HG02678 (cell line): Measurements from ENCODE around the gene NALCN.

Experiments used
- ATAC-seq: cut with Tn5 transposase; IDR thresholded peaks from one replicate; pipeline ENCODE4 v1.9.1; 2021; ENCODE audit warnings: mild to moderate bottlenecking, moderate library complexity; ENCODE audit not compliant: unreplicated experiment

NALCN gene

DNA sequence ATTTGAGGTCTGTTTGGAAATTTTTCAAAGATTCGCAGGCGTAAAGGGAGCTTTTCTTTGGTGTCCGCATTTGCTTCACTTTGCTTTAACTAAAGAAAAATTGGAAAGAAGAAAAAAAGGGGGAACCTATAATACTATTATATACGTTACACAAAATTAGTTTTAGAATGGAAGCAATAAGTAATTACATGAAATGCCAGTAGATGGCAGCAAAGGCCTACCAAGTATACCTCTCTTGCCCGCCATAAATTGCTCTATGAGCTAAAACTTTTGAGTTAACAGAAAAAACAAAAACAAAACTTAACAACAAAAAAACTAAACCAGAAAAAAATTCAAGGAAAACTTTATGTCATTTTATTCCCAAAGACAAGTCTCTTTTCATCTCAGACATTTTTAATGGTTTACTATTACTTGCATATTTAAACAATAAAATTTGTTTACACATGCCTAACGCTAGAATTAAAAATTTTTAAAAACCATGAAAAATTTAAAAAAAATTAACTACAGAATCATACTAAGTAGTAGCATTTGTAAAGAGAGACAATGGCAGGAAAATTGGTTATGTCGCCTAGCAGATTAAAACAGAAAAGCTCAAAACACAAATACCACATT lies 271.4 kb downstream of the NALCN start:
- peak; percentile 80 for ATAC-seq

DNA sequence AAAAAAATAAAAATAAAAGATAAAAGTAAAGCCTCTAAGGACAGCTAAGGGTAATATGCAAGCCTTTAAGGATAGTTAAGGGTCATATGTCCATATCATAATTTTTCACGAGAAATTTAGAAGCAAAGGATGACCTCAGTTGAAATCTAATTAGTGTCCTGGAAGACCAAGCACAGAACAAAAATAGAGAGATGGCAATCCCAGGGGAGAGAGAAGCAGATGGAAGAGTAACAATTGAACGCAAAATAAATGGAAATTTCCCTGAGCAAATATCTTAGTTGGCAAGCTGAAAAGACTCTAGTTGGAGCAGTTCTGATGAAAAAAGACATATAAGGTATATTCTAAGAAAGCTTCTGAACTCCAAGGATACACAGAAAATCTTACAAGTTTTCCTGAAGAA lies 275.4 kb downstream of the NALCN start:
- ATAC-seq, result no peak

DNA sequence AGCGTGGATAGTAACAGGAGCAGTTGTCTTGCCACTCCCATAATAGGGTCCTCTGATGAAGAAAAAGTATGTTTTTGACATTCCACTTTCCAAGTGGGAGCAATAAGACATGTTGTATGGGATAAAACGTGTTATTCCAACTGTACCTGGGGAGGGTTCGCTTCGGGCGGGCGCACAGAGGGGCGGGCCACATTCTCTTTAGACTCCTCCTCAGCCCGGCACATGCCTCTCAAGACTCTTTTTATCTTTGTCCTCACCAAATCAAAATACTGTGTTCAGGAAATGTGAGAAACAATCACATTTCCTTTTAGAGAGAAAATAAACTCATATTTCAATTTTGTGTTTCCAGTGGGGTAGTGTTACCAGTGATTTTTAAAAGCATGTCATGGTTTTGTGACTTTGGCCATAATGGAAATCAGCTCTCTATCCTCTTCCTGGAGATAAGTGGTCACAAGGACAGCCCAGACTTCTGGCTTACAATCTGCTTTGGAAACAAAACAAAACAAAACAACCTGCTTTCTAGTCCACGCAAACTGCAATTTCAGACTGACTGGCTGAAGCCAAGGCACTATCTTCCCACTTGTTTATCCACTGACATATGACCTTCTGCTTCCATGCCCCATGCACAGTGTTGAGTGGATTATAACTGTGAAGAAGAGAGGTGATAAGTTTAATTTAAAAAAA lies 276.1 kb downstream of the NALCN start:
- no peak for ATAC-seq

DNA sequence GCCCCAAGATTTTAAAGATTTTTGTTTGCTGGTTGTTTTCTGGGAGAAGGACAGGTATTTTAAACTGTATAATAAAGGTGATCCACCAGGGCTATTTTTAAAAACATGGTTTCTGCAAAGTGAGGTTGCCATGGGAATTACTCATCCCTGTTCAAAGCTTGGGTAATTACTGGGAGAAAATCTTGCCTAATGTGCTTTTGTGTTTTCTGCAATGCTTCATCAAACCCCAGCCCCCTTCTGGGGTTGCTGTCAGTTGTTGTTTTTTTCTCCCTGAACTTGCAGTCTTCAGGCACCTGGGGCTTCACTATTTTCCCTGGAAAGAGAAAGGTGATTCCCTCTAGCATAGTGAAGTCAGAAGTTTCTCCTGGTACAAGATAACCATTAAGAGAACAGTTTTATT lies 277.2 kb downstream of the NALCN start:
- ATAC-seq, result no peak

DNA sequence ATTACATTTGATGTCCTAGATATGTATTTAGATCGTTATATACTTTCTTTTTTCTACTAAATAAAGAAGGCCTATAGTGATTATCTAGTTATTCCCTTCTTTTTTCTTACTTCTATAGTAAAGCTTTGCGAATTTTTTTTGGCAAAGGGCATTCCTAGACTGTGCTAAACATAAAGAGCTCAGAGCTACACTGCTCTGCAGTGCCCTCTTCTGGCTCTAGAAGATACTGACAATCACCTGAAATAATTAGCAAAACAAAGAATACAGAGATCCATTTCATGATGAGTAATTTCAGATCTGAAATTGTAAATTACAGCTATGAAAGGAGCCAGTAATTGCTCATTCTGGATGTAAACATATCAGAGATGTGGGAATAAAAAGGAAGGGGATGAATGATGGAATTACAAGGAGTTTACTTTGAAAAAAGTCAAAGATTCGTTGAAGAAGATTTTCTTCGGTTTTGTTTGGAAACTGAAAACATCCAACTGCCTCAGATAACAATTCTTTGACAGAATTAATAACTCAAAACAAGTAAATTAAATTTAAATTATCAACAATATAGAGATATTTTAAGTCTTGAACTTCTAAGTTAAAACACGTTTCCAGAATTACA lies 288.5 kb downstream of the NALCN start:
- ATAC-seq, result peak; percentile 86

DNA sequence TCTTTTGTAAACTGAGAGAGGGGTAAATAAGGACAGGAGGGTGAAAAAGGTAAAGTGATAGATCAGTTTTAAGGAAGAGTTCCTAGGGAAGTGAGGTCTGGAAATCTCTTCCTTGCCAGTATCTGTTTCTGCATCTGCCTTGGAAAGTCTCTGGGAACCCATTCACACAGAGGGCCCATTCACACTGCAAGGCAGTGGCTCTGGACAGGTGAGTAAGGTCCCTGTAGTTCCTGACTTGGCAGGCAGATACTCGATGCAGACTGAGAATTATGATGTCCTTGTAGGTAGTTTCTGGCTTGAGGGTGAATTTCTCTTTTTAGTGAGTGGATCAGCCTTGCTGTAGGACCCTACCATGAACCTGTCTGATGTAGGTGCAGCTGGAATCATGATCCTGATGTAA lies 293.3 kb downstream of the NALCN start:
- ATAC-seq, result no peak

DNA sequence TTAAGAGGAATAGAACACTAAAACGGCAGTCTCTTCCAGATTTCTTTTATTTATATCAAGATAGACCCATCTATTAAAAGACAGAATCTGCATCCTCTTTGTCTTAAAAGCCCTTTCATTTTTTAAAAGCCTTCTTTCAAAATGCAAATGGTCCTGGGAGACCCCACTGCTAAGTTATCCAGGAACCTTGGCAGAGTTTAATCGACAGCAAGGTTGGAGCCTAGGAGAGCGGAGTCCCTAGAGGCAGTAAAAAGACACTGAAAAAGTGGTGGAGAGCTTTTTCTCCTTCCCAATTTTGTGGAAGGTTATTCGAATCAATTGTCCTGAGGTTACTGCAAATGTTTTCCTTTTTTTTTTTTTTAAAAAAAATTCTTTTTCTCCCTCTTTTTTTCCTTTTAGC lies 294.7 kb downstream of the NALCN start:
- ATAC-seq, result no peak

DNA sequence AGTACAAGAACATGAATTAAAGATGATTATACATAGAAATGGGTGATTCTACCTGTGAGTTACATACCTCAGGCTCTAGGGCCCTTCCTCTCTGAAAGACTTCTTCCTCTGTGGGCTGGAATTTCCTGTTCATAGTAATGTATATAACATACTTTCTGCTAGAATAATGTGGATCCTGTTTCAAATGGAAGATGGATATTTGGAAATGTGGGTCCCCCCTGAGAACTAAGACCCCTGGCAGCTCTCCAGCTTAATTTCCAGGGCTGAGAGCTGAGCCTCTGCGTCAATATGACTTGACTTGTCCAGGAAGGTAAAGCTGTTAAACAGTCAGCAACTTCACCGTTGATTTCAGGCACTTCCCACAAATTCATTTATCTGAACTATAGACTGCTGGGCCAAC lies 296.3 kb downstream of the NALCN start:
- no peak for ATAC-seq

DNA sequence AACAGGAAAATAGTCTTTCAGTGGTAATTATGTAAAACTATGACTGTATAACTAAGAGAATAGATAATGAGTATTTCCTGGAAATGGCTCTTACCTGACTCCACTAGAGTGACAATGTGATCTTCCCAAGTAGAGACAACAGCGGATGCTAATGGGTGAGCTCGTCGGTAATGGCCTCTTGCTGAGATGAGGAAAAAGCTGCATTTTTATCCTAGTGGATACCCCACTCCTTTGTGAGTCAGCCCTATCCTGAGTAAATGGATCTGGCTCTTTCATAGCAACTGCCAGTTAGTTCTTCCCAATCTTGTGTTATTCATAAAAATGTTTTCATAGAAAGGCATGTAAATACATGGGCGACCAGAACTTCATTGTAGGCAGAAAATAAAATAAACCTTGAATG lies 299.5 kb downstream of the NALCN start:
- no peak for ATAC-seq

DNA sequence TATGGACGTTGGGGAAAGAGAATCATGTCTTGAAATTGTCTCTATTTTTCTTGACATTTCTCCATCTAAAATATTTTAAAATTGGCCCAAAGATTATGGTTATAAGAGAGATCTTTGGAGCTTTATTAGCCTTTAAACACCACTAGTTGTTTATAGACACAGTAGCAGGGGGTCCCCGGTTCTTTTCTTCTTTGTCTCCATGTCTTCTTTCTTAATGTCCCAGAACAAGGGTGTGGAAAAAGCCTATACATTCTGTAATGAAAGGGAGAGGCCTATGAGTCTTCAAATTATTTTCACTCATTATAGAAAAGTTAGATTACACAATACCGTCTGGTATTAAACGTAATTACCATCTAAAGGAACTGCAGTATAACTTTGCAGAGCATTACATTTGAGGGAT lies 300.0 kb downstream of the NALCN start:
- ATAC-seq, result no peak

DNA sequence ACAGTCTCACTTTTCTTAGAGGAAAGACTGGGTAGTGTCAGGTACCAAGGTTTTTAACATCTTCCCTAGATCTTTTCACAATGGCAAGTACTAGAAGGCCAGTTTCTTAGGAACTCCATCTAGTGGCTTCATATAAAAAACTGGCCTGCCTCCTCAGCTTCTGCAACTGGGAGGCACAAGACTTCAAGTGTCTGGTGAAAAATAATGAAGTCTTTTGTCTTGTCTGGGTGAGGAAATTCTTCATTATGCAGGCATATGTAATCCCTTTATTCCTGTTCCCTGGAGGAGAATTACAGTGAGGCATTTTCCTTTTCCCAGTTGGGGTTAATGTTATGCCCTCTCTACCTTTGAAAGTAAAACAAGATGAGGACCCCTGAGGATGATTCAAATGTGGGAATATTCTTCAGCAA lies 300.5 kb downstream of the NALCN start:
- no peak for ATAC-seq

DNA sequence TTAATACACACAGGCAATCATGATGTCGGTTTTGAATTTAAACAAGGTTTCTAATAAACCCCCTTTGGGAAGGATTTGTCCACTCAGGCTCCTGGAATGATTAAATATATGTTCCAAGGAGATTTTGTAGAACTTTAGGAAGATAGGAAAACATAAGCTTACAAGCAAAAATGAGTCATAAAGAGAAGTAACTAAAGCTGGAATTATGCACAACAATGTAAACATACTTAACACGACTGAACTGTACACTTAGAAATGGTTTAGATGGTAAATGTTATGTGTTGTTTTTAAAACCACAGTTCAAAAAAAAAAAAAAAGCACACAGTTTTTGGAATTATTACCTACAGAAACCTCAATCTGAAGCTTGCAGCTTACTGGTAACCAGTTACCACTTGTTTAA lies 304.4 kb downstream of the NALCN start:
- no peak for ATAC-seq

DNA sequence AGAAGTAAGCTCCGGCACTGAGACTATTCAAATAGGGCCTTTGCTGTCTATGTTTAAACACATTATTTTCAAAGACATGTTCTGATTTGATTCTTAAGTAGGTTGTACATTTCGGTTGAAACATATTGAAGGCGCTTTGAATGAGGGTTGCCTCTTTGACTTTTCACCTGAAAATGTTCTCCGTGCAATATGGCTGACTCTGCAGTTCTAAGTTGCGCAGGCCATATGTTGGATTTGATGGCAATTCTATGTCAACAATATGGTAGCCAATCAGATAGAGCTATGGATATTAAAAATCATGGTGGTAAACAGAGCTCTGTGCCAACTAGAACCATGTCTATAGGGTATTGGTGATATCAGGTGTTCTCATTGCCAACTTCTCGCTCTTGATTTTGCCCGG lies 307.3 kb downstream of the NALCN start:
- no peak for ATAC-seq

DNA sequence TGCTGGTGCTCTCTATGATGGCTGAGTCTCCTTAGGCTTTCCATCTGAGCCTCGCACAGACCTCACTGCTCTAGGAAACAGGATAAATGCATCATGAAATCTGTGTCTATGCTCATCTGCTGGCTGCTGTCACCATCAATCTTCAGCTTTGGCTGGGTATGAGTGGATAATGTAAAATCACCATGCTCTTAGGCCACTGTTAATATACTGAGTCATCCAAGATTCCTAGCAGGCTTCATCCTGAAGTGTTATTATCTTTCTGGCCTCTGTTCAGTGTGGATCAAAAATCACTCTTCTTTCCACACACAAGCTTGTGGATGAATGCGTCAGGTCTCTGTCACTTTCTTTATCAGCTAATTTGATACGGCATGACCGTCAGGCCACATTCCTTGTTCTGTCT lies 317.4 kb downstream of the NALCN start:
- ATAC-seq, result no peak

DNA sequence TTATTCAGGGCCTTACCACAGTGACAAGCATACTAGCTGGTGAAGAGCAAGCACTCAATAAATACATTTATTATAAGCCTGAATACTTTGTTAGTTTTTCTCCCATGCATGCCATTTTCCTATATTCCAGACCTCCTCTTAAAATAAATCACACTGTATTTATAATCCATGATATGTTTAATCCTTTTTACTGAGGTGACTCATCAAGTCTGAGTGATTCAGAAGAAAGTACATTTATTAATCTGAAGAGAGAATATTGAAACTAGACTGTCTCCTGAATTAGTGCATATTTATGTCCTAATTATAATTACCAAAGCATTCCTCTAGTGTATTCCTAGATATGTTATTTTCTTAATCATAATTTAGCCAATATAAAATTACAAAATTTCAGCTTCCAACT lies 323.3 kb downstream of the NALCN start:
- ATAC-seq, result no peak

DNA sequence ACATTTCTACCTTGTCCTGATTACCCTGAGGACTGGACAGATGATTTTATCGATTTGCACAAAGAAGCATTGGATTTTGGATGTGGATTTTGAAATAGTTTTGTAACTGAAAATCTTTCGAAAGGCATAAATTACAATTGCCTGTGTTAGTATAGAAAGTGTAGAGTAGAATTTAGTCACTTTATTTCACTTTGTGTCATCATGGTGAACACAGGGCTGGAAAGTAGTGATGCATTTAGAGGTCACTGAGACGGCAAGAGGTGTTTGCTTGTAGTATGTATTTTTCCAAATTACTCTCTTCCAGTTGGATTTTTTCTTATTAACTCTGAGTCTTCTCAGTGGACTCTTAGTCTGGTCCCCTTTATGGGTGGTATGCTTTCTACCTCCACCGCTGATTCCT lies 326.0 kb downstream of the NALCN start:
- ATAC-seq, result no peak

DNA sequence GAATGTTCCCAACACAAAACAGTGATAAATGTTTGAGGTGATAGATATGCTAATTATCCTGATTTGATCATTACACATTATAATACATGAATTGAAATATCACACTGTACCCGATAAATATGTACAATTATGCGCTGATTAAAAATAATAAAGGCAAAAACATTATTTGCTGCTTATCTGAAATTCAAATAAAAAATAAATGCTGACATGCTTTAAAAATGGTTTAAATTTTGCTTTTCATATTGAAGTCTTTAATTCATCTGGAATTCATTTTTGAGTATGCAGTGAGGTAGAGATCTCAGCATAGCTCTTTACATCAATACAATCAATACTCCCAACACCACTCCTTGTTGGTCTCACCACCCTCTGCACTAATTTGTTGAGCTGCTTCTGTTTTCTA lies 330.8 kb downstream of the NALCN start:
- no peak for ATAC-seq

DNA sequence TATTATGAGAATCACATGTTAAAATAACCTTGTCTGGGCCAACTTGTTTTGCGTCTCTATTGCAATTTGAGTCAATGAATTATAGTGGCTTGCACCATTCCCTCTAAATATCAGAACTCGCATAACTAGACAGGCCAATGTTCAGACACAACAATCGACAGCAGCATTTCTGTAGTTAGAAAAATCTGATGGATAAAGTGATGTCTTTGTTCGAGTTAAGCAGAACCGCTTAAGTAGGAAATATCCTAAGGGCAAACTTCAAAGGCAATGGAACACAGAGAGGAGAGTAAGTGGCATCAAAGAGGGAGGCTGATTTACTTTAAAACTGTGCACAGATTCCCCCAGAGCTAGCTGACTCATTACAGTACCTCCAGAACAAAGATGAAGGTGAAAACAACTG lies 333.9 kb downstream of the NALCN start:
- ATAC-seq, result no peak

DNA sequence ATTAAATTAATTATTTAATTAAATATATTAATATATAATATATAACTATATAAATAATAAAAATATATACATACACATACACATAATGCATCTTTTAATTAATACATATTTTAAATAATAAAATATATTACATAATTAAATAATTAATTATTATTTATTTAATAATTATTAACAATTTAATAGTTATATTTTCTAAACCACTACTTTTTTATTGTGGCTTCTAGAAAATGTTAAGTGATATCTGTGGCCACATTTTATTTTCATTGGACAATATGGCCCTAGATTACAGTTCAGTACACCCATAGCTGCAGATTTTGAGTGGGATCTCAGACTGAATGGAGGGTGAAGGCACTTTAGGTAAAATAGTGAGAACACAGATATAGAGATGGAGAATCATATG lies 335.7 kb downstream of the NALCN start:
- ATAC-seq, result no peak

DNA sequence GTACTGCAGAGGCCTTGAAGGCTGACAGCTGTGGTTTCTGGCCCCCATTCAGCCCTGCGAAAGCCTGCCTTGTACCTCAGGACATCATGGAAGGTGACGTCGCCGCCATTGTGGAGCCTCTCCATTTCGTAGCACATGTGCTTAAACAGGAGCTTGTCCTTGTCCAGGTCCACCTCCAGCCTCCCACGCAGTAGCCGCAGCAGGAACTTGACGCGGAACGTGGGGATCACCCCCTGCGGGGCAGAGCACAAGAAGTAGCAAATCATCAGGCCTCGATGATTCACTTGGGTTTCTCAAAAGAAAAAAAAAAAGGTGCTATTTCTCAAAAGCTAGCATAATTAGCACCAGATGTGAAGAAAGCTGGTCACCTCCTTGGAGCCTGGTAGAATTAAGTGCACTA lies 351.0 kb downstream of the NALCN start:
- no peak for ATAC-seq

DNA sequence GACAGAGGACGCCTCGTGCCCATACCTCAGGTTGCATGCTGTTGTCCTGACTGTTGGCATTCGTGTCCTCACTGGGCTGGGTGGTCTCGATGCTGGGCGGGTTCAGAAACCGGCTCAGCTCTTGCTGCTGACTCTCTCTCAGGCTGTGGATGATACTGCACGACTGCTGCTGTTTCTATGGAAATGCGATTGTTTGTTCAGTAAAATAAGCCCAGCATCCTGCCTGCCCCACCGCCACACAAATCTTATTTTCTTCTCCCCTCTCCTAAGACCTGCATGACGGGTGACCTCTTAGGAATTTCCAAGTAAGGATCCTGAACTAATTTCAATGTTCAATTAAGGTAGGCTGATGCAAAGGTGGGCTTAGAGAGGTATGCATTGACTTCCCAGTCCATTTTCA lies 356.5 kb downstream of the NALCN start:
- no peak for ATAC-seq

DNA sequence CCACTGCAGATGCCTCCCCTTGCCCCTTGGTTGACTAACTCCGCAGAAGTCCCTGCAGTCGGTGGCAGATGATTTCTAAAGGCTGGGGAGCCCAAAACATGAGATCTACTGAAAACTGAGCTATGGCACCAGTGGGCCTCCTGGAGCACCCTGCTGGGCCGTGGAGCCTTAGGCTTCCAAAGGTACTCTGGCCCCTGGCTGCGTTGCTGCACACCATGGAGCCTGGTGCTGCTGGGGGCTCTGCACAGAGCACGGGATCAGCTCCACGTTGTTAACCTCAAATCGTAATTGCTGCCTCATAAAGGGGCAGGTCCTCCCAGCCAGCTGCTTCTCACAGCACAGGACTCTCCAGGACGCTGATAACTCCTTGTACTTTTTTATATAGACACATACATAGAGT lies 357.5 kb downstream of the NALCN start:
- ATAC-seq, result no peak
